GM12872 (cell line): Measurements from ENCODE around the gene SLC25A36.

ENCODE experiments used
- TF ChIP-seq, protein P1 (sequence below): IDR thresholded peaks from 3 replicates; pipeline ENCODE4 v1.5.1; 2011; ENCODE audit warnings: low read depth, mild to moderate bottlenecking, low read length, moderate library complexity; ENCODE audit not compliant: insufficient read depth

Gene SLC25A36

DNA sequence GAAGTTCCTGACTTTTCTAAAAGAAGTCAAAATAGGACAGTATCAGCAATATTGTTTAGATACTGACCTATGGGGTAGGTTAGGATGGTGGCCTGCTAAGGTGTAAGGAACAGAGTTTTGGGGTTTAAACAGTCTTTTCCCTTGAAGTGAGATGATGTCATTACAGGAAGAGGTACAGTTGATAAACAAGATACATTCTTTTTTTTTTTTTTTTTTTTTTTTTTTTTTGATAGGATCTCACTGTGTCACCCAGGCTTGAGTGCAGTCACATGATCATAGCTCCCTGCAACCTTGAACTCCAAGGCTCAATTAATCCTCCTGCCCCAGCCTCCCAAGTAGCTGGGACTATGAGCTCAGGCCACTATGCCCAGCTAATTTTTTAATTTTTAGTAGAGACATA, 33.3 kb downstream of the SLC25A36 start:
- TF ChIP-seq, protein P1, sequence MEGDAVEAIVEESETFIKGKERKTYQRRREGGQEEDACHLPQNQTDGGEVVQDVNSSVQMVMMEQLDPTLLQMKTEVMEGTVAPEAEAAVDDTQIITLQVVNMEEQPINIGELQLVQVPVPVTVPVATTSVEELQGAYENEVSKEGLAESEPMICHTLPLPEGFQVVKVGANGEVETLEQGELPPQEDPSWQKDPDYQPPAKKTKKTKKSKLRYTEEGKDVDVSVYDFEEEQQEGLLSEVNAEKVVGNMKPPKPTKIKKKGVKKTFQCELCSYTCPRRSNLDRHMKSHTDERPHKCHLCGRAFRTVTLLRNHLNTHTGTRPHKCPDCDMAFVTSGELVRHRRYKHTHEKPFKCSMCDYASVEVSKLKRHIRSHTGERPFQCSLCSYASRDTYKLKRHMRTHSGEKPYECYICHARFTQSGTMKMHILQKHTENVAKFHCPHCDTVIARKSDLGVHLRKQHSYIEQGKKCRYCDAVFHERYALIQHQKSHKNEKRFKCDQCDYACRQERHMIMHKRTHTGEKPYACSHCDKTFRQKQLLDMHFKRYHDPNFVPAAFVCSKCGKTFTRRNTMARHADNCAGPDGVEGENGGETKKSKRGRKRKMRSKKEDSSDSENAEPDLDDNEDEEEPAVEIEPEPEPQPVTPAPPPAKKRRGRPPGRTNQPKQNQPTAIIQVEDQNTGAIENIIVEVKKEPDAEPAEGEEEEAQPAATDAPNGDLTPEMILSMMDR, result no peak

DNA sequence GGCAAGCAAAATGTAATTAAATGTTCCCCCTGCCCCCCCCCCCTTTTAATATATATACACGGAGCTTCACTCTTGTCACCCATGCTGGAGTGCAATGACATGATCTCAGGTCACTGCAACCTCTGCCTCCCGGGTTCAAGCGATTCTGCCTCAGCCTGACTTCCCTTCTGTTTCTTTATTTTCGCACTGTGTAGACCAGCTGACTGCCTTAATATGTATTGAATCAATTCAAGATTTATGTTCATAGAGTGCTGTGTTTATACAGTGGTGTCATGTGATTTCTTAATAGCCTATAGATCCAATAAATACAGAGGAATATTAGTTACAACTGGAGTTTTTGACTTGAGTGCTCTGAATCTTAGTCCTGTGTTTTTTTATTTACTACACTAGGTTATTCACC, 39.0 kb downstream of the SLC25A36 start:
- TF ChIP-seq, protein P1, result no peak

DNA sequence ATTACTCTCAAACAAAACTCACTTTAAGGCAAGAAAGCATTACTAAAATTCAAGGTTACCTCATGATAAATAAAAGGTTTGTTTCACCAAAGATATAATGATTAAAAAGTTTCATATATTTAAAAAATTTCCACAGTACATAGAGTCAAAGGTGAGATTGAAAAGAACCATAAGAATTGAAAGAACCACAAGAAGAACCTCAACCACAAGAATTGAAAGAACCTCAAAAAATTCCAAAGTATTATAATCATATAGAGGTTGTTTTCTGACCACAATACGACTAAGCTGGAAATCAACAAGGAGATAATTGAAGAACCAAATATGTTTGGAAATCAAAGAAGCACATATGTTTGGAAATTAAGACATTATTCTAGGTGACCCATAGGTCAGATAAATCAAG, 52.7 kb downstream of the SLC25A36 start:
- TF ChIP-seq, protein P1, result no peak

DNA sequence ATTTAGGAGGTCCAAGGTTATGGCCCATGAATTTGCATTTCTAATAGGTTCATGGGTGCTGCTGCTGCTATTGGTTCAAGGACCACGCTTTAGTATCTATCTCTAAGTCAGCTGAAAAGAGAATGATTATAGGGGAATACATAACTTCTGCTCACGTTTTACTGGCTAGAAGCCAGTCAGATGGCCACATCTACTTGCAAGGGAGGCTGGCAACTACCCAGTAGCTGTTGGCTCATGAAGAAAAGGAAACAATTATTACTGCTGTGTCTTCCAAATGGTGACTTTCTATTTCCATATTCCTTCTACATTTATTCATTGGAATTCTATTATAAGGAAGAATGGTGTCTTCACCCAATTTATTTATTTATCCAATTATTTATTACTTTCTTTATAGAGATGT, 54.2 kb downstream of the SLC25A36 start:
- TF ChIP-seq, protein P1, result no peak

DNA sequence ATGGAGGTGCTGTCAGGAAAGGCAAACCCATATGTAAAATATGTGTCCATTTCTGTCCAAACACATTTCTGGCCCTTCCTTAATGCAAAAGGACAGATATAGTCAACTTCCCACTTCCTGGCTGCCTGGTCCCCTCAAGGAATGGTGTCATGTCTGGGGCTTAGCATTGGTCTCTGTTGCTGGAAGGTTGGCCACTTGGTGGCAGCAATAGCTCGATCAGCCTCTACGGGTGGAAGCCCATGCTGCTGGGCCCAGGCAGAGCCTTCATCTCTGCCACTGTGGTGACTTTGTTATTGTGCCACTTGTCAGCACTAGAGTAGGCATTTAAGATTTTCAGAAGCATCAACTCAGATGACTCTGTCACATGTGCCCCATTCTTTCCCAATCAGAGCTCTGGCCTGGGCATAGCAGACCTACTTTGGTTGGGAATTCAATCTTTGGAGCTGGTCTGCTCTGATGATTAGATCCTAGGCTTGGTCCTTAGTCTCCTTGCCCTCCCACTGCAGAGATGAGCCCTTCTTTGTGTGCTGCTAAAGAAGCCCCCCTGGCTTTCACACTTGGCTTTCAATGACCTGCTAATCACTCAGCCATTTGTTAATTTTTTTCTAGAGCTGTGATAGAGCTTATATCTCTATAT, 58.5 kb downstream of the SLC25A36 start:
- TF ChIP-seq, protein P1, result peak; percentile 82

DNA sequence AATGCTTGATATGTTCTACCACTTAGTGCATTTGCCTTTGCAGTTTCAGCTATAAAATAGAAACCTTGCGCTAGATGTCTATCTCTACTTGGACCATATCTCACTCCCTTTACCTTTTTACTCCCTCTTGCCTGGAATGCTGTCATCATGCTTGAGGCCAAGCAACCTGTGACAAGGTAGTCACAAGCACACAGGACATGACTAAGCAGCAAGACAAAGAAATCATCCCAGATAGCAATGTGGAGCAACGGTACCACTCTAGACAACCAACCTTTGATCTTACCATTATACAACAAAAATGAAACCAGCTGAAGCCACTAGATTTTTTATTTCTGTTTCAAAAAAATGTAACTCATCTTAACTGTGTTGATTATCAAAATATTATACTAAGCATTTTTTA, 59.0 kb downstream of the SLC25A36 start:
- TF ChIP-seq, protein P1, result no peak

DNA sequence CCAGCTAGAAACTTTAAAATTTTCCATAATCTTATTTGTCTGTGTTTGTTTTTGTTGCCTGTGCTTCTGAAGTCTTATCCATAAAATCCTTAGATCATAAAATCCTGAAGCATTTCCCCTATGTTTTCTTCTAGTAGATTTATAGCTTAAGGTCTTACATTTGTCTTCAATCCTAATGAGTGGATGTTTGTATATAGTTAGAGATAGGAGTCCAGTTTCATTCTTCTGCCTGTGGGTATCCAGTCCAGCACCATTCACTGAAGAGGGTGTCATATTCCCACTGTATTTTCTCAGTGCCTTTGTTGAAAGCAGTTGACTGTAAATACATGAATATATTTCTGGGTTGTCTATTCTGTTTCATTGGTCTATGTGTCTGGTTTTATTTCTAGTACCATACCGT, 64.7 kb downstream of the SLC25A36 start:
- TF ChIP-seq, protein P1, result no peak

DNA sequence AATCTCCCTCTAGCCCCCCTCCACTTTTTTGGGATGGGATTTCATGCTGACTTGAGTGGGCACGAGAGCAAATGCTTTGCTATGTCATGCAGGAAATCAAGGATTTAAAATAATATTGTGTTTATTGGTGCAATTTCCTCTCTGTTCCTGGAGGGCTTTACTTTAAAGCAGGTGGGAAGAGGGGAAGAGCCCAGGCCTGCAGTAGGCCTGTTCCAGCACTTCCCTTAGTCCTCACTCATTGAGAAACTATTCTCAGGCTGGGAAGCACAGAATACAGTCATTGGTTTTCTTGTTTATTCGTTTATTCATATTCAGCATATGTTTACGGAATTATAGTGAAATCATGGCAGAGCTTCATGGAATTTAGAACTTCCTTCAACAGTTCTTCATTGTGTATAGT, 67.9 kb downstream of the SLC25A36 start:
- TF ChIP-seq, protein P1, result no peak
